Measurements from ENCODE around the gene ADCY1.

Gene ADCY1

GRCh38 chr7:45573661-45574415 is at the start of gene ADCY1:
TSS of gene ADCY1 (plus strand) at chr7:45574368. CDS start at chr7:45574544, 176 bp downstream.
- peak; percentile 10 for DNase-seq

GRCh38 chr7:45524445-45524844 is 49.7 kb upstream of the ADCY1 start:
- DNase-seq, result no peak

- no peak for DNase-seq
These were observed 49.1 kb upstream of the ADCY1 start for GRCh38 chr7:45525057-45525456.

GRCh38 chr7:45543473-45543872 is 30.7 kb upstream of the ADCY1 start:
- DNase-seq, result no peak

GRCh38 chr7:45545105-45545710 is 29.0 kb upstream of the ADCY1 start:
- DNase-seq, result peak; percentile 4

- peak; percentile 56 for DNase-seq
These were observed 25.3 kb upstream of the ADCY1 start for GRCh38 chr7:45548917-45549316.

- DNase-seq, result no peak
These were observed 10.8 kb upstream of the ADCY1 start for GRCh38 chr7:45563401-45563800.

- no peak for DNase-seq
These were observed 10.2 kb upstream of the ADCY1 start for GRCh38 chr7:45563941-45564461.

- DNase-seq, result no peak
These were observed 9.7 kb upstream of the ADCY1 start for GRCh38 chr7:45564485-45564884.

GRCh38 chr7:45564886-45565455 is 9.2 kb upstream of the ADCY1 start:
- no peak for DNase-seq

GRCh38 chr7:45566386-45566785 is 7.8 kb upstream of the ADCY1 start:
- no peak for DNase-seq

GRCh38 chr7:45566961-45567360 is 7.2 kb upstream of the ADCY1 start:
- no peak for DNase-seq

- DNase-seq, result no peak
These were observed 6.5 kb upstream of the ADCY1 start for GRCh38 chr7:45567713-45568112.

- DNase-seq, result no peak
These were observed 5.5 kb upstream of the ADCY1 start for GRCh38 chr7:45568536-45569289.

- no peak for DNase-seq
These were observed 4.9 kb upstream of the ADCY1 start for GRCh38 chr7:45569290-45569685.

GRCh38 chr7:45570797-45571196 is 3.4 kb upstream of the ADCY1 start:
- no peak for DNase-seq

GRCh38 chr7:45573204-45573603 is 964 bp upstream of the ADCY1 start:
- DNase-seq, result no peak

GRCh38 chr7:45574416-45574668 is 174 bp downstream of the ADCY1 start:
- no peak for DNase-seq

- peak; percentile 2 for DNase-seq
These were observed 717 bp downstream of the ADCY1 start for GRCh38 chr7:45574669-45575500.

GRCh38 chr7:45575501-45576248 is 1.5 kb downstream of the ADCY1 start:
- no peak for DNase-seq

GRCh38 chr7:45576249-45576929 is 2.2 kb downstream of the ADCY1 start:
- DNase-seq, result no peak
